HG03025 (cell line): ENCODE results near the gene CDK5R1.

Experiments
- ATAC-seq: cut with Tn5 transposase; IDR thresholded peaks from one replicate; pipeline ENCODE4 v1.9.1; 2021; ENCODE audit warnings: mild to moderate bottlenecking, moderate library complexity; ENCODE audit not compliant: unreplicated experiment, low FRiP score

Gene CDK5R1

GRCh38 chr17:32470405-32471167 lies 16.2 kb upstream of the CDK5R1 start:
- no peak for ATAC-seq

- ATAC-seq, result no peak
Measured at GRCh38 chr17:32471652-32472051, 15.1 kb upstream of the CDK5R1 start.

GRCh38 chr17:32475258-32475657 lies 11.5 kb upstream of the CDK5R1 start:
- no peak for ATAC-seq

- ATAC-seq, result no peak
Measured at GRCh38 chr17:32477220-32477619, 9.6 kb upstream of the CDK5R1 start.

- no peak for ATAC-seq
Measured at GRCh38 chr17:32479074-32479617, 7.6 kb upstream of the CDK5R1 start.

GRCh38 chr17:32481193-32481592 lies 5.6 kb upstream of the CDK5R1 start:
- ATAC-seq, result no peak

GRCh38 chr17:32482568-32483320 lies 4.0 kb upstream of the CDK5R1 start:
- no peak for ATAC-seq

- ATAC-seq, result no peak
Measured at GRCh38 chr17:32483451-32484019, 3.3 kb upstream of the CDK5R1 start.

- ATAC-seq, result no peak
Measured at GRCh38 chr17:32484041-32484461, 2.7 kb upstream of the CDK5R1 start.

GRCh38 chr17:32484628-32485027 lies 2.2 kb upstream of the CDK5R1 start:
- no peak for ATAC-seq

GRCh38 chr17:32485261-32486110 lies 1.3 kb upstream of the CDK5R1 start:
- no peak for ATAC-seq

- peak; percentile 40 for ATAC-seq
Measured at GRCh38 chr17:32486111-32486700, 587 bp upstream of the CDK5R1 start.

GRCh38 chr17:32487473-32488176 lies 832 bp downstream of the CDK5R1 start:
- no peak for ATAC-seq

GRCh38 chr17:32488177-32488542 lies 1.4 kb downstream of the CDK5R1 start:
- ATAC-seq, result no peak

GRCh38 chr17:32488604-32489180 lies 1.9 kb downstream of the CDK5R1 start:
- no peak for ATAC-seq

GRCh38 chr17:32489320-32490100 lies 2.7 kb downstream of the CDK5R1 start:
- no peak for ATAC-seq

GRCh38 chr17:32490101-32490482 lies 3.3 kb downstream of the CDK5R1 start:
- ATAC-seq, result no peak
